ENCODE data around the gene NARF. TPM values are rescaled to one million over a fixed set of nuclear protein-coding genes. Genes with fewer than 3 reads are reported as not detected.

The NARF gene
- total and polyA plus RNA-seq, 4 donors = 34.4 to 162 (median 60.9) TPM

DNA sequence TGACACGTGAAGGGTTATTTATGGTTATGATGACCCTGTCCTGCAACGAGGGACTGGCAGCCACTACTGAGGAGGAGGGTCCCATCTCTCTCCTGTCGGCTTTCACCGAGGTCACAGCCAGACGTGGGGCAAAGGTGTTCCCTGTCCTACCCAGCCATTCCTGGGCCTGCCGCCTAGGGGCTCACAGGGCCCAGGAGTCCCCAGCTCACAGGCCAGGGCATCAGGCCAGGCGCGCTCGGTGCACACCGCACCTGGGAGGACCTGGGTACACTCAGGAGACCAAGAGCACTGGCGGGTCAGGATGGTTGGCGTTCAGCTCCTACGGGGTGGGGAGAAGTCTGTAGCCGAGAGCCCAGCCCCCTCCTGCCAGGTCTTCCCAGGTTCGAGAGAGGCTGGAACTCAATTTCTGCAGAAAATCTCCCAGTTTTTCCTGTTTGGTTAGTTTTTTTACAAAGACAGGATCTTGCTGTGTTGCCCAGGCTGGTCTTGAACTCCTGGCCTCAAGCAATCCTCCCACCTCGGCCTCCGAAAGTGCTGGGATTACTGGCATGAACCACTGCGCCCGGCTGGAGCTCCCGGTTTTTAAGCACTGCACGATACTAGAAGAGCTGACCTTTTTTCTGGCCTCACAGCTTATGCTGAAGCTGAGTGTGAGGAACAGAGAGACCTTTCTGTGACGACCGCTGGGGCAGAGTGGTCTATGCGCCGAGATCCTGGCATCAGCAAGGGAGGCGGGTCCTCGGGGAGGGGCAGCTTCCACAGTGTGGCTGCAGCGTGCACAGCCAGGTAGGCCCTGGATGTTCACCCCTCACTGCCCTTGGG lies 15.7 kb upstream of the NARF start:
- ATAC-seq (ENCODE audit: low FRiP score) (no peak), DNase-seq (no peak)
- Histone ChIP-seq H3K36me3 (ENCODE audit: control insufficient read depth in 1 of 2, insufficient read depth in 2 of 2, low read length in 1 of 2) (no peaks in the 10 kb centered on the region), H3K27me3 (ENCODE audit: control insufficient read depth in 1 of 2, insufficient read depth in 2 of 2, low read length in 1 of 2) (no peaks in the 10 kb centered on the region), H3K9me3 (ENCODE audit: control insufficient read depth, low read length) (no peaks in the 10 kb centered on the region), H3K27ac (ENCODE audit: low read depth in 1 of 2, low read length in 2 of 2) (no peak overlapping the region), H3K4me1 (ENCODE audit: control insufficient read depth in 1 of 2, insufficient read depth in 2 of 2, low read length in 2 of 2) (no peaks in the 10 kb centered on the region), H3K4me3 (ENCODE audit: low read length in 2 of 2) (no peak overlapping the region)
- intact Hi-C loops (cut with DNase I) = no loop called here
- 89 to 90% methylated on average over 28 of the region's 28 CpGs for WGBS, 2 donors

DNA sequence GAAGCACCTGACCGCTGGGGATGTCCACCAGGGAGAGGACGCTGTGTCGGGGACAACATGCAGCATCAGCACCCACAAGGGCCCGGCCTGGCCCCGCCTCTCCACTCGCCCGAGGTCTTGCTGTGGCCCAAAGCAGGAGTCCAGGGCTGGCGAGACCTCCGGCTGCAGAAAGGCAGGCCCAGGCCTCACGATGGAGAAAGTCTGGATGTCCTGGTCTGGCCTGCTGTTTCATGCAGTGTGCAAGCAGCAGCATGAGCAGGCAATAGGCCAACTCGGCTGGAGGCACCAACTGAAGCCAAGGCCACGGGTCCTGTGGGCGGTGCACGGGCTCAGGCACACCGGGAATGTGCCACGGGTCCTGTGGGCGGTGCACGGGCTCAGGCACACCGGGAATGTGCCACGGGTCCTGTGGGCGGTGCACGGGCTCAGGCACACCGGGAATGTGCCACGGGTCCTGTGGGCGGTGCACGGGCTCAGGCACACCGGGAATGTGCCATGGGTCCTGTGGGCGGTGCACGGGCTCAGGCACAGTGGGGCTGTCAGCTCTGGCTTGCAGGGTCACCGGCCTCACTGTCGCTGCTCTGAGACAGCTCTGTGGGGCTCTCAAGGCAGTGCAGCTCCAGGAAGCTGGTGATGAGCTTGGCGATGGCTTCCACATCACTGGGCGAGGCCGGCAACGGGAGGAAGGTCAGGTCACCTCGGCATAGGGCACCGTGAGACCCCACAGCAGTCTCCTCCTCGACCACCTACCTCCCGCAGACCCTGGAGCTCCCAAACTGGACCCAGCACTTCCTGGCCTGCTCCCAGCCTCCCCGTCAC lies 14.9 kb upstream of the NARF start:
- no peaks in the 10 kb centered on the region for H3K4me1 ChIP-seq (ENCODE audit: control insufficient read depth in 1 of 2, insufficient read depth in 2 of 2, low read length in 2 of 2)
- H3K27me3 ChIP-seq (ENCODE audit: control insufficient read depth in 1 of 2, insufficient read depth in 2 of 2, low read length in 1 of 2) = no peaks in the 10 kb centered on the region
- H3K36me3 ChIP-seq (ENCODE audit: control insufficient read depth in 1 of 2, insufficient read depth in 2 of 2, low read length in 1 of 2) = no peaks in the 10 kb centered on the region
- no peak overlapping the region for H3K4me3 ChIP-seq (ENCODE audit: low read length in 2 of 2)
- 83 to 87% methylated on average over 32 to 38 of the region's 40 CpGs for WGBS, 2 donors
- no peaks in the 10 kb centered on the region for H3K9me3 ChIP-seq (ENCODE audit: control insufficient read depth, low read length)
- intact Hi-C loops (cut with DNase I) = no loop called here
- ATAC-seq (ENCODE audit: low FRiP score) (no peak), DNase-seq (peak in 1 of 2 donors; percentile 67)
- no peak overlapping the region for H3K27ac ChIP-seq (ENCODE audit: low read depth in 1 of 2, low read length in 2 of 2)

DNA sequence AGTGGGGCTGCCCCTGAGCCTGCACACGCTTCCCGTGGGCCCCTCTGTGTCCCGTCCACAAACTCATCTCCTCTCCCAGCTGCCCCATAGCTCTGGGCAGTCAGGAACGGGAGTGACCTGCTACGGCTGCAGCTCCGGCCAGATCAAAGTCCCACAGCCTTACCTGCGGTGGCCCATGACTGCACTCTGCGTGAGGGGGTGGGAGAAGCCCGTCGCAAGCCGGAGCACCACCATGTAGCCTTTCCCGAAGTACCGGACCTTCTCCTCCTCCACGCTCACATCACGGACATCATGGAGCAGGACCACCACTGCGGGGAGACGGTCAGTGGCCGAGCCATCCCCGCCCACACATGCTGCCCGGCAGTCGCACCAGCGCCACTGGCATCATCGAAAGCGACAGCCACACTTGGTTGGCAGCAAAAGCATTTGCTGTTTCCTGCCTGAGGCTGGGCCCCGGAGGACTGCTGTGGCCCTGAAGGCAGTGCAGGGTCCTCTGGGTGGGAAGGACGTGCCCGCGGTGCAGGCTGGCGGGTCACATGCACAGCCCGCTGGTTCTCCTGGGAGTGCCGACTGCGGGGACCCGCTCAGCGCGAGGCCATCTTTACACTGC lies 14.2 kb upstream of the NARF start:
- DNase-seq (peak in 1 of 2 donors; percentile 72), ATAC-seq (ENCODE audit: low FRiP score) (no peak)
- no peak overlapping the region for H3K27ac ChIP-seq (ENCODE audit: low read depth in 1 of 2, low read length in 2 of 2)
- H3K4me1 ChIP-seq (ENCODE audit: control insufficient read depth in 1 of 2, insufficient read depth in 2 of 2, low read length in 2 of 2) = no peaks in the 10 kb centered on the region
- H3K36me3 ChIP-seq (ENCODE audit: control insufficient read depth in 1 of 2, insufficient read depth in 2 of 2, low read length in 1 of 2) = no peaks in the 10 kb centered on the region
- intact Hi-C loops (cut with DNase I) = no loop called here
- WGBS, 2 donors = 94 to 95% methylated on average over 35 of the region's 35 CpGs
- H3K9me3 ChIP-seq (ENCODE audit: control insufficient read depth, low read length) = no peaks in the 10 kb centered on the region
- no peak overlapping the region for H3K4me3 ChIP-seq (ENCODE audit: low read length in 2 of 2)
- no peaks in the 10 kb centered on the region for H3K27me3 ChIP-seq (ENCODE audit: control insufficient read depth in 1 of 2, insufficient read depth in 2 of 2, low read length in 1 of 2)

DNA sequence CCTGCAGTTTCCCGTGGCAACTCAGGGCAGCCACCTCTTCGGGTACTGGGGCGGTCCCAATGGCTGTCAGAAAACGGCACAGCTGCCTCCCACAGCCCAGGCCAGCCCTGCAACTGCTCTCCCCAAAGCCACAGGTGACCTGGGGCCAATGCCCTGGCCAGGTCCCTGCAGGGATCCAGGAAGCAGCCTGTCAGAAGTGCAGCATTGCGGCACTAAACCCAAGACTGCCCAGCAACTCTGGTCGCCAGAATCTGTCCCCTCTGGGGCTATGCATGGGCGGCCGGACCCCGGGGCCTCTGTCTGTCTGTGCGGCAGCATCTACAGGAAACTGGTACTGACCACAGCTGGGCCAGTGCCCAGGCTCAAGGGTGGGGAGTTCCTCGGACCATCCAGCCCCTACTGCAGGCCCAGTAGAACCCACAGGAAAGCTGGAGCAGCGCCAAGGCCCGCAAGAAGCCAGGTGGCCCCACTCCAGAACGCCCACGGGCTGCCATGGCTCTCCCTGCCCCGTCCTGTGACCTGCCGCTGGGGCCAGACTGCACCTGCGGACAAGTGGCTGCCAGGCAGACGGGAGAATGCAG lies 13.5 kb upstream of the NARF start:
- no peaks in the 10 kb centered on the region for H3K4me1 ChIP-seq (ENCODE audit: control insufficient read depth in 1 of 2, insufficient read depth in 2 of 2, low read length in 2 of 2)

DNA sequence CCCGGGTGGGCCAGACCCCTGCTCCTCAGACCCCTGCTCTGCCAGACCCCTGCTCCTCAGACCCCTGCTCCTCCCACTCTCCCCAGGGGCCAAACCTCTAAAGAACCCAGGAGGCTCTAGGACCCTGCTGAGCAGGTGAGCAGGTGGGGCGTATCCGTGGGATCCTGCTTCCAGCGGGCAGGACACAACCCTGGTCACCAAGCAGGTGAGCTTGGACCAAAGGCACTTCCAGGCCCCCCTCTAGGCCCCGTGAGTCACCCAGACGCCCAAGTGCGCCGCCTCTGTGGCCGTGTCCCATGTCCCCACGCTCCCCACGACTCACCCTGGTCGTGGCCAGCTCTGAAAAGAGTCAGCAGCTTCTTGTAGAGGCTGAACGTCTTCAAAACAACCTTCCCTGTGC lies 13.0 kb upstream of the NARF start:
- DNase-seq (no peak), ATAC-seq (ENCODE audit: low FRiP score) (no peak)
- H3K9me3 ChIP-seq (ENCODE audit: control insufficient read depth, low read length) = no peaks in the 10 kb centered on the region
- H3K4me1 ChIP-seq (ENCODE audit: control insufficient read depth in 1 of 2, insufficient read depth in 2 of 2, low read length in 2 of 2) = no peaks in the 10 kb centered on the region
- no peak overlapping the region for H3K4me3 ChIP-seq (ENCODE audit: low read length in 2 of 2)
- H3K27me3 ChIP-seq (ENCODE audit: control insufficient read depth in 1 of 2, insufficient read depth in 2 of 2, low read length in 1 of 2) = no peaks in the 10 kb centered on the region
- H3K36me3 ChIP-seq (ENCODE audit: control insufficient read depth in 1 of 2, insufficient read depth in 2 of 2, low read length in 1 of 2) = no peaks in the 10 kb centered on the region
- intact Hi-C loops (cut with DNase I) = no loop called here
- 84% methylated on average over 13 of the region's 13 CpGs for WGBS, 2 donors
- no peak overlapping the region for H3K27ac ChIP-seq (ENCODE audit: low read depth in 1 of 2, low read length in 2 of 2)

More for the DNA sequence above, 13.5 kb upstream of the NARF start:
- intact Hi-C loops (cut with DNase I) = no loop called here
- 40 to 42% methylated on average over 19 of the region's 19 CpGs for WGBS, 2 donors
- no peak overlapping the region for H3K4me3 ChIP-seq (ENCODE audit: low read length in 2 of 2)
- no peak for ATAC-seq (ENCODE audit: low FRiP score)
- H3K36me3 ChIP-seq (ENCODE audit: control insufficient read depth in 1 of 2, insufficient read depth in 2 of 2, low read length in 1 of 2) = no peaks in the 10 kb centered on the region
- no peaks in the 10 kb centered on the region for H3K9me3 ChIP-seq (ENCODE audit: control insufficient read depth, low read length)
- H3K27me3 ChIP-seq (ENCODE audit: control insufficient read depth in 1 of 2, insufficient read depth in 2 of 2, low read length in 1 of 2) = no peaks in the 10 kb centered on the region
- no peak overlapping the region for H3K27ac ChIP-seq (ENCODE audit: low read depth in 1 of 2, low read length in 2 of 2)
- peak; percentile 61 to 72 for DNase-seq

DNA sequence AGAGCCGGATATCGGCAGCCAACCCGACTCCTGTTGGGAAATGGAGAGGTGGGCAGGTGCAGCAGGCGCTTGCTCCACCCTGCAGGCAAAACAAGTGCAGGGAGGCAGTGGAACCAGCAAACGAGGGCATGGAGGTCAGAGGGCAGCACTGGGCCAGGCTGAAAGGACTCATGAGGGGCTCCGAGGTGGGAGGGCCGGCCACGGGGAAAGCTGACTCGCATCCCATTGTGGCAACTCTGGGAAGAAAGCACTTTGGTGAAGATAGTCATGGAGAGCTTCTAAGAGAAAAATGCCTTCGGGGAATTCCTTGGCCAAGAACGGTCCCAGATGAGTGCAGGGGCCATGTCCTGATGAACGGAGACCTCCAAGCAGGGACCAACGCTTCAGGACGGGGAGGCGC lies 12.4 kb upstream of the NARF start:
- H3K9me3 ChIP-seq (ENCODE audit: control insufficient read depth, low read length) = no peaks in the 10 kb centered on the region
- no peaks in the 10 kb centered on the region for H3K4me1 ChIP-seq (ENCODE audit: control insufficient read depth in 1 of 2, insufficient read depth in 2 of 2, low read length in 2 of 2)
- H3K36me3 ChIP-seq (ENCODE audit: control insufficient read depth in 1 of 2, insufficient read depth in 2 of 2, low read length in 1 of 2) = no peaks in the 10 kb centered on the region
- intact Hi-C loops (cut with DNase I) = no loop called here
- no peak overlapping the region for H3K4me3 ChIP-seq (ENCODE audit: low read length in 2 of 2)
- ATAC-seq (ENCODE audit: low FRiP score) = no peak
- 91 to 93% methylated on average over 15 of the region's 15 CpGs for WGBS, 2 donors
- DNase-seq = no peak
- no peak overlapping the region for H3K27ac ChIP-seq (ENCODE audit: low read depth in 1 of 2, low read length in 2 of 2)
- H3K27me3 ChIP-seq (ENCODE audit: control insufficient read depth in 1 of 2, insufficient read depth in 2 of 2, low read length in 1 of 2) = no peaks in the 10 kb centered on the region

DNA sequence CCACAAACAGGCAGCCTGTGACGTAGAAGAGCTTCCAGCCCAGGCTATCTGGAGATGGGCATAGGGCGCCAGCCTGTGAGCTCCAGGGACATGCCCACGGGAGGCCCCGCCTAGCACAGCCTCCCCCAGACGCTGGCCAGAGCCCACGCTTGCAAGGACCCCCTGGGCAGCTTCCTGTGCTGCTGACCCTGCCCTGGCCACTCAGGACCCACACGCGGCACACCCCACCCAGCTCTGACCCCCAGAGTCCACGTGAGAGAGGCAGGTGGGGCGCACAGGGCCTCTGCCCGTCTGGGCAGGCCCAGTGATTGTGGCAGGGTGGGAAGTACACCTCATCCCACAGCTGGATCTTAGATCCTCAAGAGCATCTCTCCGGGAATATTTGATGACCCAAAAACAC lies 11.9 kb upstream of the NARF start:
- DNase-seq (no peak), ATAC-seq (ENCODE audit: low FRiP score) (no peak)
- H3K36me3 ChIP-seq (ENCODE audit: control insufficient read depth in 1 of 2, insufficient read depth in 2 of 2, low read length in 1 of 2) = no peaks in the 10 kb centered on the region
- H3K9me3 ChIP-seq (ENCODE audit: control insufficient read depth, low read length) = no peaks in the 10 kb centered on the region
- H3K27me3 ChIP-seq (ENCODE audit: control insufficient read depth in 1 of 2, insufficient read depth in 2 of 2, low read length in 1 of 2) = no peaks in the 10 kb centered on the region
- H3K27ac ChIP-seq (ENCODE audit: low read depth in 1 of 2, low read length in 2 of 2) = no peak overlapping the region
- H3K4me3 ChIP-seq (ENCODE audit: low read length in 2 of 2) = no peak overlapping the region
- no peaks in the 10 kb centered on the region for H3K4me1 ChIP-seq (ENCODE audit: control insufficient read depth in 1 of 2, insufficient read depth in 2 of 2, low read length in 2 of 2)
- 88 to 91% methylated on average over 12 of the region's 12 CpGs for WGBS, 2 donors
- intact Hi-C loops (cut with DNase I) = no loop called here

DNA sequence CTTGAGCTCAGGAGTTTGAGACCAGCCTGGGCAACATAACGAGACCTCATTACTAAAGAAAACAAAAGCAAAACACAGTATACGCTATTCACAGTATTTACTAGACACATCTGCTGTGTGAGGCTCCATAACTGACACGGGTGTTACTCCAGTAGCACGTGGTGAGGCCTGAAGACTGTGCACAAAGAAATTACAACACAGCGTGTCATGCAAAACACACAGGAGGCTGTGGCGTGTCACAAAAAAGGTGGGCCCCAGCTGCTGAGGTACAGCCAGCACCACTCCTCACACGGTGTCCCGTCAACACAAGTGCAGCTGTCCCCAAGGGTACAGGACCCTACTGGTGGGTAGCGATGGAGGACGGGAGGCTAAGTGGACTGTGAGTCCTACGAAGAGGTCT lies 10.7 kb upstream of the NARF start:
- intact Hi-C loops (cut with DNase I) = no loop called here
- Histone ChIP-seq H3K4me3 (ENCODE audit: low read length in 2 of 2) (no peak overlapping the region), H3K27me3 (ENCODE audit: control insufficient read depth in 1 of 2, insufficient read depth in 2 of 2, low read length in 1 of 2) (no peaks in the 10 kb centered on the region), H3K9me3 (ENCODE audit: control insufficient read depth, low read length) (no peaks in the 10 kb centered on the region), H3K36me3 (ENCODE audit: control insufficient read depth in 1 of 2, insufficient read depth in 2 of 2, low read length in 1 of 2) (no peaks in the 10 kb centered on the region), H3K4me1 (ENCODE audit: control insufficient read depth in 1 of 2, insufficient read depth in 2 of 2, low read length in 2 of 2) (no peaks in the 10 kb centered on the region), H3K27ac (ENCODE audit: low read depth in 1 of 2, low read length in 2 of 2) (no peak overlapping the region)
- 93 to 96% methylated on average over 11 of the region's 11 CpGs for WGBS, 2 donors
- ATAC-seq (ENCODE audit: low FRiP score) (no peak), DNase-seq (no peak)
